HepG2 (cell line): Measurements from ENCODE around the gene SPINK4. TPM values are rescaled to one million over a fixed set of nuclear protein-coding genes. Genes with fewer than 3 reads are reported as not detected.

Experiments
- ATAC-seq: fragments of 200-7000 bp; cut with Tn5 transposase; 3 replicates; pipeline ENCODE4 v1.9.1; 2020; ENCODE audit warnings: mild to moderate bottlenecking, moderate library complexity
- BruUV-seq: library from RNA; stranded (reverse); fragments of 400-500 nt; replicated peaks from 2 replicates; lab custom pipeline; 2021; lab: Mats Ljungman, UMichigan
- CTCF ChIA-PET: fragments of 300-600 bp; formaldehyde crosslinking; extraction: SDS; loops from one replicate; lab custom pipeline; 2021; ENCODE audit warnings: low total read pairs, inconsistent platforms, low intra/inter-chr PET ratio; lab: Yijun Ruan, JAX
- POLR2A ChIA-PET: fragments of 350-600 bp; sonication (Branson Sonifier 250); formaldehyde crosslinking; loops from one replicate; lab custom pipeline; 2020; ENCODE audit warnings: antibody characterized with exemption, inconsistent platforms; lab: Yijun Ruan, JAX
- DNase-seq: peaks from one replicate; pipeline ENCODE4 v3.0.0-alpha.2; 2015; ENCODE audit warnings: low spot score
- FAIRE-seq: peaks from 3 replicates; lab custom pipeline; 2011; peaks lifted over from hg19 to GRCh38; lab: Jason Lieb, UNC
- H2AFZ ChIP-seq: one replicate; pipeline ENCODE4 v1.6.1; 2011; ENCODE audit warnings: low read length, inconsistent platforms
- H3K27ac ChIP-seq: fragments of 300-600 bp; 3 replicates; pipeline ENCODE4 v1.8.0; 2011; ENCODE audit warnings: mixed run types, mild to moderate bottlenecking, mixed read lengths, low read length, inconsistent platforms; ENCODE audit not compliant: insufficient read depth; ENCODE audit errors: extremely low read length
- H3K27me3 ChIP-seq, 2 experiments: fragments of 200-600 bp in 1 of 2; 2 replicates in 1 of 2; 3 replicates in 1 of 2; pipeline versions ENCODE4 v1.6.0 to v1.8.0; 2011; ENCODE audit warnings: low read length in 2 of 2, mild to moderate bottlenecking in 2 of 2, moderate library complexity in 2 of 2, inconsistent platforms in 1 of 2; ENCODE audit not compliant: insufficient read depth in 2 of 2, control insufficient read depth in 1 of 2
- H3K36me3 ChIP-seq, 2 experiments: fragments of 200-600 bp in 1 of 2; replicated peaks in 1 of 2; 2 replicates in 1 of 2; 3 replicates in 1 of 2; pipeline versions ENCODE4 v1.5.1 to v1.8.0; 2011; ENCODE audit warnings: low read length in 2 of 2, inconsistent platforms in 1 of 2; ENCODE audit not compliant: insufficient read depth in 2 of 2, control insufficient read depth in 1 of 2
- H3K4me1 ChIP-seq: 2 replicates; pipeline ENCODE4 v1.5.1; 2012; ENCODE audit warnings: low read length, inconsistent platforms; ENCODE audit not compliant: insufficient read depth
- H3K4me2 ChIP-seq: 2 replicates; pipeline ENCODE4 v1.6.0; 2011; ENCODE audit warnings: low read depth, low read length, inconsistent platforms
- H3K4me3 ChIP-seq, 3 experiments: fragments of 200-600 bp in 1 of 3; sonication (generic), shearing (Covaris generic) in 1 of 3; replicated peaks in 1 of 3; 2 replicates each; pipeline ENCODE4 v1.5.1; 2011 to 2016; ENCODE audit warnings: low read length in 3 of 3, inconsistent platforms in 2 of 3, low read depth in 2 of 3, mild to moderate bottlenecking in 2 of 3, control low read depth in 1 of 3, mixed read lengths in 1 of 3; ENCODE audit not compliant: insufficient read depth in 1 of 3
- H3K79me2 ChIP-seq: one replicate; pipeline ENCODE4 v1.6.1; 2011; ENCODE audit warnings: low read length, inconsistent platforms; ENCODE audit not compliant: insufficient read depth
- H3K9ac ChIP-seq: 2 replicates; pipeline ENCODE4 v1.6.0; 2011; ENCODE audit warnings: mild to moderate bottlenecking, low read depth, low read length, inconsistent platforms; ENCODE audit not compliant: insufficient read depth
- H3K9me3 ChIP-seq: 2 replicates; pipeline ENCODE4 v1.5.1; 2012; ENCODE audit warnings: mild to moderate bottlenecking, low read length
- H4K20me1 ChIP-seq: 2 replicates; pipeline ENCODE4 v1.6.0; 2011; ENCODE audit warnings: inconsistent platforms, mild to moderate bottlenecking, low read length, moderate library complexity; ENCODE audit not compliant: insufficient read depth
- ETV6 ChIP-seq: sonication (generic); formaldehyde crosslinking; conservative IDR thresholded peaks from 2 replicates; pipeline ENCODE4 v1.4.0; 2020; ENCODE audit warnings: missing genetic modification reagents
- HOXA5 ChIP-seq: sonication (generic); formaldehyde crosslinking; IDR thresholded peaks from 2 replicates; pipeline ENCODE4 v1.4.0; 2020; ENCODE audit warnings: missing genetic modification reagents
- IRF9 ChIP-seq: sonication (generic); formaldehyde crosslinking; IDR thresholded peaks from 2 replicates; pipeline ENCODE4 v1.8.0; 2022; ENCODE audit warnings: missing genetic modification reagents, mild to moderate bottlenecking, borderline replicate concordance
- JDP2 ChIP-seq: sonication (generic); formaldehyde crosslinking; IDR thresholded peaks from 2 replicates; pipeline ENCODE4 v1.8.1; 2022; ENCODE audit warnings: missing genetic modification reagents, borderline replicate concordance
- MNT ChIP-seq: fragments of 450-650 bp; IDR thresholded peaks from 2 replicates; pipeline ENCODE4 v1.6.1; 2016
- RFX5 ChIP-seq: IDR thresholded peaks from 2 replicates; pipeline ENCODE4 v1.6.1; 2011; ENCODE audit warnings: low read depth, low read length, improper control_type of control experiment
- SCMH1 ChIP-seq: sonication (generic); formaldehyde crosslinking; IDR thresholded peaks from 2 replicates; pipeline ENCODE4 v1.9.0; 2021; ENCODE audit warnings: missing genetic modification reagents, mild to moderate bottlenecking, borderline replicate concordance
- SMAD9 ChIP-seq: sonication (generic); formaldehyde crosslinking; IDR thresholded peaks from 2 replicates; pipeline ENCODE4 v1.5.1; 2020; ENCODE audit warnings: mild to moderate bottlenecking, missing genetic modification reagents
- ZFP36L2 ChIP-seq: sonication (generic); formaldehyde crosslinking; IDR thresholded peaks from 2 replicates; pipeline ENCODE4 v1.4.0; 2020; ENCODE audit warnings: missing genetic modification reagents
- ZNF234 ChIP-seq: sonication (generic); formaldehyde crosslinking; conservative IDR thresholded peaks from 2 replicates; pipeline ENCODE4 v1.5.1; 2020; ENCODE audit warnings: mild to moderate bottlenecking, missing genetic modification reagents
- ZNF510 ChIP-seq: sonication (generic); formaldehyde crosslinking; IDR thresholded peaks from 2 replicates; pipeline ENCODE4 v1.4.0; 2020; ENCODE audit warnings: low read depth, mild to moderate bottlenecking, missing genetic modification reagents
- ZNF674 ChIP-seq: sonication (generic); formaldehyde crosslinking; IDR thresholded peaks from 2 replicates; pipeline ENCODE4 v1.5.0; 2020; ENCODE audit warnings: low read depth, mild to moderate bottlenecking, missing genetic modification reagents
- WGBS: methylation state at CpG from one replicate; pipeline ENCODE4 v1.1.6; 2017; ENCODE audit warnings: low lambda C conversion rate; 5-methylcytosine and 5-hydroxymethylcytosine counted together
- in situ Hi-C: cut with HindIII; loops from 2 replicates; pipeline ENCODE4 v1.10.0; 2017; ENCODE audit warnings: low pct_unique_long_range_greater_than_20kb; ENCODE audit not compliant: extremely low pct_ligation_motif_present
- intact Hi-C: fragments of 100-400 bp; cut with micrococcal nuclease; formaldehyde crosslinking; loops from one replicate; pipeline ENCODE4 v1.10.0; 2022; ENCODE audit not compliant: unreplicated experiment
- polyA plus RNA-seq, 8 experiments: library from polyadenylated mRNA; depleted of rRNA in 3 of 8; stranded (reverse) in 7 of 8; unstranded in 1 of 8; fragments of >200 nt; fragmentation: Illumina TruSeq in 4 of 8; extraction: Trizol in 4 of 8; gene quantifications; 2 replicates each; pipeline versions ENCODE4 v1.2.1 to v1.2.3, GENCODE V29; 2011 to 2016; ENCODE audit warnings: low read depth in 4 of 8, missing spikeins in 1 of 8, mixed read lengths in 1 of 8; ENCODE audit not compliant: insufficient read depth in 1 of 8
- total RNA-seq, 5 experiments: library from RNA; depleted of rRNA; stranded (reverse); fragments of >200 nt; fragmentation: Illumina TruSeq; extraction: Trizol; gene quantifications; 2 replicates each; pipeline ENCODE4 v1.2.3, GENCODE V29; 2016; ENCODE audit warnings: low read depth in 1 of 5
- TF ChIP-seq, protein P1 (sequence below): IDR thresholded peaks from 2 replicates; pipeline ENCODE4 v1.6.1; 2016; ENCODE audit warnings: missing biosample characterization, missing genetic modification reagents, low read depth

Gene SPINK4
- total and polyA plus RNA-seq, 2 of the 13 experiments (the other 11 are each of a cell fraction or from before 2014, with no cell fraction given): 0.53 to 3.4 TPM

DNA sequence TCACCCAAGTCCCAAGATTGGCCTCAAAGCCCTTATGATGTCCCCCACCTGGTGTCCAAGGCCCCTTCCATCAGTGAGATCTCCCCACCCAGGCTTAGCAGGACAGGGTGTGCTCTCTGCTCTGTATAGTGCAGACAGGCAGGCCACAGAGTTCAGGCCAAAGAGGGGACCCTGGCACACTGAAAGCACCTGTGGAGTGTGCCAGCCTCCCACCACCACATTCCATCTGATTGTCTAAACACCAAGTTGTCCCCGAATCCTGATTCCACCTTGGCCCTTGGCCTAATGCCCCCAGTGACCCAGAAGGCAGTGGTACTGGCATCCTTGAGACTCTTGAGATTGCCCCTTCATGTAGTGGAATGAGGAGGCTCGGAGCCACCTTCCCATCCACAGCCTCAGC, 5.4 kb downstream of the SPINK4 start:
- Histone ChIP-seq H3K27ac (no peak overlapping the region), H3K4me3 (no peak overlapping the region), H3K79me2 (no peaks in the 10 kb centered on the region), H3K4me1 (peaks cover 30% of the 10 kb centered on the region), H2AFZ (no peak overlapping the region), H3K27me3 (no peaks in the 10 kb centered on the region), H4K20me1 (no peaks in the 10 kb centered on the region), H3K36me3 (0 out of 5 replicates have a peak, but pooled peaks cover 0 to 5% of the 10 kb centered on the region in 2 experiments), H3K4me2 (no peak overlapping the region), H3K9me3 (no peaks in the 10 kb centered on the region), H3K9ac (no peak overlapping the region)
- no TSS peak for BruUV-seq
- POLR2A ChIA-PET: no interaction called here
- 100% methylated on average over 1 of the region's 2 CpGs for WGBS
- CTCF ChIA-PET: no interaction called here
- FAIRE-seq: no peak
- TF ChIP-seq SCMH1 (CRISPR knock-in tag) (no peak), ZNF674 (CRISPR knock-in tag) (no peak)
- no peak for ATAC-seq
- intact Hi-C loops: no loop called here
- no peak for DNase-seq
- in situ Hi-C loops: no loop called here

DNA sequence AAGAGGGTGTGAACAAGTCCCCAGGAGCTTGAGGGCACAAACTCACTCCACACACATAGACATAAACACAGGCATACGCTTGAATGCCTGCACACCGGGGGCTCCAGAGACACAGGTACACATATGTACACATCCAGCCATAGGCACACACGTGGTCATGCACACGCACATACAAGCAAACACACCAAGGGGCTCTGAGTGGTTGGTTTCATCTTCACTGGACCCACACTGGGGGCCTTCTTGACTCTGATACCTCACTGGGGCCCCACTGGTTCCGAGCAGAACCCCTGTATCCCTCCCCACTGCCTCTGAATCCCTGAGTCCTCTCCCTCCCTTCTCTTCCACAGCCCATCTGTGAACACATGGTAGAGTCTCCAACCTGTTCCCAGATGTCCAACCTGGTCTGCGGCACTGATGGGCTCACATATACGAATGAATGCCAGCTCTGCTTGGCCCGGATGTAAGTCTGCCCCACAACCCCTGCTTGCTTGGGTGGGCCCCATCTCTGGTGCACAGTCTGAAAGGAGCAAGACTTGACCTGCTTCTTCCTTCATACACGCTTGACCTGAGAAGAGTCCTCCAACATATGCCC, 6.4 kb downstream of the SPINK4 start:
- no peak for DNase-seq
- Histone ChIP-seq H3K36me3 (peaks cover 2 to 5% of the 10 kb centered on the region in 2 experiments; a peak in 1 of 5 replicates), H3K4me3 (no peak overlapping the region), H3K79me2 (no peaks in the 10 kb centered on the region), H3K4me2 (no peak overlapping the region), H3K27me3 (no peaks in the 10 kb centered on the region), H3K27ac (no peak overlapping the region), H3K9ac (no peak overlapping the region), H2AFZ (no peak overlapping the region), H4K20me1 (no peaks in the 10 kb centered on the region), H3K4me1 (peaks cover 20% of the 10 kb centered on the region), H3K9me3 (no peaks in the 10 kb centered on the region)
- no peak for ATAC-seq
- CTCF ChIA-PET: no interaction called here
- TF ChIP-seq, protein P1, sequence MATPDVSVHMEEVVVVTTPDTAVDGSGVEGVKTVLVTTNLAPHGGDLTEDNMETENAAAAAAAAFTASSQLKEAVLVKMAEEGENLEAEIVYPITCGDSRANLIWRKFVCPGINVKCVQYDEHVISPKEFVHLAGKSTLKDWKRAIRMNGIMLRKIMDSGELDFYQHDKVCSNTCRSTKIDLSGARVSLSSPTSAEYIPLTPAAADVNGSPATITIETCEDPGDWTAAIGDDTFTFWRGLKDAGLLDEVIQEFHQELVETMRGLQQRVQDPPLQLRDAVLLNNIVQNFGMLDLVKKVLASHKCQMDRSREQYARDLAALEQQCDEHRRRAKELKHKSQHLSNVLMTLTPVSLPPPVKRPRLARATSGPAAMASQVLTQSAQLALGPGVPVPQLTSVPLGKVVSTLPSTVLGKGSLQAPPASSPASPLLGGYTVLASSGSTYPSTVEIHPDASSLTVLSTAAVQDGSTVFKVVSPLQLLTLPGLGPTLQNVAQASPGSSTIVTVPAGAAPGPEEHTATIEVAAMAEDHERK (CRISPR knock-in tag): no peak
- TF ChIP-seq JDP2 (CRISPR knock-in tag): no peak
- TF ChIP-seq MNT: no peak
- TF ChIP-seq HOXA5 (CRISPR knock-in tag): no peak
- TF ChIP-seq SMAD9 (CRISPR knock-in tag): no peak
- TF ChIP-seq ETV6 (CRISPR knock-in tag): no peak
- no peak for TF ChIP-seq IRF9 (CRISPR knock-in tag)
- no peak for TF ChIP-seq ZNF234 (CRISPR knock-in tag)
- no peak for TF ChIP-seq ZNF510 (CRISPR knock-in tag)
- no peak for TF ChIP-seq RFX5
- no peak for TF ChIP-seq ZFP36L2
- no TSS peak for BruUV-seq
- POLR2A ChIA-PET: no interaction called here
- intact Hi-C loops: no loop called here
- in situ Hi-C loops: no loop called here
- WGBS: 75% methylated on average over 6 of the region's 9 CpGs
- no peak for FAIRE-seq
